WTC11 (cell line): ENCODE results near the gene MX2. TPM values are rescaled to one million over a fixed set of nuclear protein-coding genes. Genes with fewer than 3 reads are reported as not detected.

ENCODE experiments used
- ATAC-seq: fragments of 200-7000 bp; cut with Tn5 transposase; 2 replicates; pipeline ENCODE4 v1.10.0; 2021; ENCODE audit warnings: mild to moderate bottlenecking, moderate library complexity
- CTCF ChIA-PET: fragments of 300-600 bp; sonication (Branson Sonifier 250); formaldehyde crosslinking; loops from one replicate; lab custom pipeline; 2021; ENCODE audit warnings: antibody characterized with exemption; lab: Charles Lee
- POLR2A ChIA-PET: fragments of 350-600 bp; sonication (Branson Sonifier 250); formaldehyde crosslinking; loops from one replicate; lab custom pipeline; 2021; ENCODE audit warnings: antibody characterized with exemption; lab: Charles Lee
- DNase-seq: peaks from one replicate; pipeline ENCODE4 v3.0.0; 2021; ENCODE audit warnings: low spot score
- H3K27ac Mint-ChIP-seq: 2 replicates; pipeline ENCODE4 v1.8.0; 2021; ENCODE audit warnings: mixed read lengths
- H3K27me3 Mint-ChIP-seq: 2 replicates; pipeline ENCODE4 v1.8.0; 2021; ENCODE audit warnings: low read depth, mild to moderate bottlenecking, moderate library complexity, mixed read lengths
- H3K36me3 Mint-ChIP-seq: 2 replicates; pipeline ENCODE4 v1.8.0; 2021; ENCODE audit warnings: mixed read lengths
- H3K4me1 Mint-ChIP-seq: 2 replicates; pipeline ENCODE4 v1.8.0; 2022; ENCODE audit warnings: mixed read lengths
- H3K4me3 Mint-ChIP-seq: 2 replicates; pipeline ENCODE4 v1.8.0; 2021; ENCODE audit warnings: mild to moderate bottlenecking, moderate library complexity, mixed read lengths
- H3K9me3 Mint-ChIP-seq: 2 replicates; pipeline ENCODE4 v1.8.0; 2021; ENCODE audit warnings: mixed read lengths
- ATF1 ChIP-seq: sonication (generic); formaldehyde crosslinking; IDR thresholded peaks from 2 replicates; pipeline ENCODE4 v1.8.1; 2023; ENCODE audit warnings: mild to moderate bottlenecking, moderate library complexity, missing genetic modification reagents
- CBFB ChIP-seq: sonication (generic); formaldehyde crosslinking; IDR thresholded peaks from 2 replicates; pipeline ENCODE4 v1.8.1; 2022; ENCODE audit warnings: mild to moderate bottlenecking, low read depth, missing genetic modification reagents
- E2F5 ChIP-seq: sonication (generic); formaldehyde crosslinking; IDR thresholded peaks from 2 replicates; pipeline ENCODE4 v1.8.1; 2022; ENCODE audit warnings: mild to moderate bottlenecking, moderate library complexity, missing genetic modification reagents
- ELF4 ChIP-seq: sonication (generic); formaldehyde crosslinking; IDR thresholded peaks from 2 replicates; pipeline ENCODE4 v1.8.1; 2022; ENCODE audit warnings: low read depth, mild to moderate bottlenecking, moderate library complexity, missing genetic modification reagents
- EMX1 ChIP-seq: fragments of 250-450 bp; sonication (Bioruptor Pico); IDR thresholded peaks from 2 replicates; pipeline ENCODE4 v1.8.0; 2021; ENCODE audit warnings: mild to moderate bottlenecking
- FOXP1 ChIP-seq: sonication (generic); formaldehyde crosslinking; IDR thresholded peaks from 2 replicates; pipeline ENCODE4 v1.8.0; 2022; ENCODE audit warnings: missing genetic modification reagents, mild to moderate bottlenecking, moderate library complexity, borderline replicate concordance
- IRF2 ChIP-seq: sonication (generic); formaldehyde crosslinking; IDR thresholded peaks from 2 replicates; pipeline ENCODE4 v1.8.0; 2022; ENCODE audit warnings: low read depth, missing genetic modification reagents, borderline replicate concordance
- JAZF1 ChIP-seq: fragments of 250-450 bp; sonication (Bioruptor Pico); IDR thresholded peaks from 2 replicates; pipeline ENCODE4 v1.9.0; 2021; ENCODE audit warnings: moderate library complexity, mild to moderate bottlenecking, inconsistent platforms
- JUN ChIP-seq: sonication (generic); formaldehyde crosslinking; IDR thresholded peaks from 2 replicates; pipeline ENCODE4 v1.8.0; 2023; ENCODE audit warnings: mild to moderate bottlenecking, missing genetic modification reagents
- KAT7 ChIP-seq: sonication (generic); formaldehyde crosslinking; IDR thresholded peaks from 2 replicates; pipeline ENCODE4 v1.8.1; 2023; ENCODE audit warnings: missing genetic modification reagents, mild to moderate bottlenecking, borderline replicate concordance
- MLX ChIP-seq: sonication (generic); formaldehyde crosslinking; IDR thresholded peaks from 2 replicates; pipeline ENCODE4 v1.8.1; 2023; ENCODE audit warnings: mild to moderate bottlenecking, missing genetic modification reagents, moderate library complexity
- MYBL2 ChIP-seq: sonication (generic); formaldehyde crosslinking; IDR thresholded peaks from 2 replicates; pipeline ENCODE4 v1.8.1; 2023; ENCODE audit warnings: mild to moderate bottlenecking, moderate library complexity, missing genetic modification reagents
- NFE2L1 ChIP-seq: sonication (generic); formaldehyde crosslinking; IDR thresholded peaks from 2 replicates; pipeline ENCODE4 v1.8.1; 2023; ENCODE audit warnings: missing genetic modification reagents
- NFYB ChIP-seq: sonication (generic); formaldehyde crosslinking; conservative IDR thresholded peaks from 2 replicates; pipeline ENCODE4 v1.8.0; 2022; ENCODE audit warnings: low read depth, missing genetic modification reagents
- NR3C1 ChIP-seq: sonication (generic); formaldehyde crosslinking; conservative IDR thresholded peaks from 2 replicates; pipeline ENCODE4 v1.8.1; 2023; ENCODE audit warnings: low read depth, mild to moderate bottlenecking, missing genetic modification reagents
- TEAD1 ChIP-seq: sonication (generic); formaldehyde crosslinking; IDR thresholded peaks from 2 replicates; pipeline ENCODE4 v1.8.0; 2022; ENCODE audit warnings: mild to moderate bottlenecking, missing genetic modification reagents
- TEAD4 ChIP-seq: sonication (generic); formaldehyde crosslinking; IDR thresholded peaks from 2 replicates; pipeline ENCODE4 v1.8.0; 2022; ENCODE audit warnings: mild to moderate bottlenecking, missing genetic modification reagents
- ZNF232 ChIP-seq: sonication (generic); formaldehyde crosslinking; IDR thresholded peaks from 2 replicates; pipeline ENCODE4 v1.8.0; 2022; ENCODE audit warnings: mild to moderate bottlenecking, missing genetic modification reagents
- ZNF423 ChIP-seq: fragments of 250-450 bp; sonication (Bioruptor Pico); IDR thresholded peaks from 2 replicates; pipeline ENCODE4 v2.1.2; 2022; ENCODE audit warnings: mild to moderate bottlenecking, moderate library complexity
- ZNF671 ChIP-seq: fragments of 250-450 bp; sonication (Bioruptor Pico); IDR thresholded peaks from 2 replicates; pipeline ENCODE4 v1.8.0; 2021; ENCODE audit warnings: mild to moderate bottlenecking
- total RNA-seq: library from RNA; stranded (reverse); gene quantifications from 3 replicates; pipeline ENCODE4 v1.2.3, GENCODE V29; 2021
- TF ChIP-seq, protein P1 (sequence below): fragments of 250-450 bp; sonication (Bioruptor Pico); IDR thresholded peaks from 2 replicates; pipeline ENCODE4 v1.8.0; 2021; ENCODE audit warnings: mild to moderate bottlenecking
- TF ChIP-seq, protein P2 (sequence below): sonication (generic); formaldehyde crosslinking; IDR thresholded peaks from 2 replicates; pipeline ENCODE4 v1.8.0; 2023; ENCODE audit warnings: mild to moderate bottlenecking, missing genetic modification reagents
- TF ChIP-seq, protein P3 (sequence below): fragments of 250-450 bp; sonication (Bioruptor Pico); IDR thresholded peaks from 2 replicates; pipeline ENCODE4 v2.1.2; 2022; ENCODE audit warnings: mild to moderate bottlenecking, moderate library complexity

The MX2 gene
- total RNA-seq, 1 experiment from 2014 or later, result 2.6 TPM

DNA sequence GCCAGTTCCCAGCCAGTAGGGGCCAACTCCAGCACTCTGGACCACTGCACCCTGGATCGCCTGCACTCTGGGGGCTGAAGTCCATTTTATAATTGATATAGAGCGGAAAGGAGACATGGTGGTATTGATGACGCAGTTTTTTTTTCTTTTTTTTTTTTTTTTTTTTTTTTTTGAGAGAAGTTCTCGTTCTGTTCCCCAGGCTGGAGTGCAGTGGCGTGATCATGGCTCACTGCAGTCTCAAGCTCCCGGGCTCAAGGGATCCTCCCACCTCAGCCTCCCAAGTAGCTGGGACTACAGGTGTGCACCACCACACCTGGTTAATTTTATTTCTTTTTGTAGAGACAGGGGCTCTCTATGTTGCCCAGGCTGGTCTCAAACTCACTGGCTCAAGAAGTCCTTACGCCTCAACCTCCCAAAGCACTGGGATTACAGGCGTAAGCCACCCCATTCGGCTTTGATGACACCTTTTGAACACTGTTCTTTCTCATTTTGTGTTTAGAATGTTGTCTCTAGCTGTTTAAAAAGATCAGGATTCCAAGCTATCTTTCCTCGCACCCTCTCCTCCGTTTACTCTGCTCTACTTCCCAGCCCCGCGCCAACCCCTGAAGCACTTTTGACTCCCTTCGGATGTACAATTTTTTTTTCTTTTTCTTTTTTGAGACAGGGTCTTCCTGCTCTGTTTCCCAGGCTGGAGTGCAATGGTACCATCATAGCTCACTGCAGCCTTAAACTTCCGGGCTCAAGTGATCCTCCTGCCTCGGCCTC is 960 bp downstream of the MX2 start:
- CTCF ChIA-PET, result interaction anchor here (0.8 to 1.0 kb wide), 2 partner anchors 15 to 80 kb away, joined by 3 read pairs; no protein-coding TSS in a partner anchor
- H3K27me3 Mint-ChIP-seq, result no peaks in the 10 kb centered on the region
- DNase-seq, result no peak
- H3K4me1 Mint-ChIP-seq, result peaks cover 18% of the 10 kb centered on the region
- H3K9me3 Mint-ChIP-seq, result no peaks in the 10 kb centered on the region
- no peak overlapping the region; the same call in 1 of the 2 replicates for H3K27ac Mint-ChIP-seq
- H3K36me3 Mint-ChIP-seq, result no peaks in the 10 kb centered on the region
- ATAC-seq, result no peak
- POLR2A ChIA-PET, result no interaction called here
- no peak for TF ChIP-seq IRF2 (CRISPR knock-in tag)
- no peak for TF ChIP-seq MLX (CRISPR knock-in tag)
- TF ChIP-seq NR3C1 (CRISPR knock-in tag), result no peak
- no peak for TF ChIP-seq ZNF423 (CRISPR knock-in tag)
- no peak for TF ChIP-seq NFE2L1
- TF ChIP-seq JUN (CRISPR knock-in tag), result no peak
- TF ChIP-seq, protein P1, sequence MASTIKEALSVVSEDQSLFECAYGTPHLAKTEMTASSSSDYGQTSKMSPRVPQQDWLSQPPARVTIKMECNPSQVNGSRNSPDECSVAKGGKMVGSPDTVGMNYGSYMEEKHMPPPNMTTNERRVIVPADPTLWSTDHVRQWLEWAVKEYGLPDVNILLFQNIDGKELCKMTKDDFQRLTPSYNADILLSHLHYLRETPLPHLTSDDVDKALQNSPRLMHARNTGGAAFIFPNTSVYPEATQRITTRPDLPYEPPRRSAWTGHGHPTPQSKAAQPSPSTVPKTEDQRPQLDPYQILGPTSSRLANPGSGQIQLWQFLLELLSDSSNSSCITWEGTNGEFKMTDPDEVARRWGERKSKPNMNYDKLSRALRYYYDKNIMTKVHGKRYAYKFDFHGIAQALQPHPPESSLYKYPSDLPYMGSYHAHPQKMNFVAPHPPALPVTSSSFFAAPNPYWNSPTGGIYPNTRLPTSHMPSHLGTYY, result no peak
- TF ChIP-seq E2F5 (CRISPR knock-in tag), result no peak
- TF ChIP-seq TEAD4 (CRISPR knock-in tag), result no peak
- no peak for TF ChIP-seq MYBL2 (CRISPR knock-in tag)
- no peak for TF ChIP-seq FOXP1 (CRISPR knock-in tag)
- no peak for TF ChIP-seq EMX1
- H3K4me3 Mint-ChIP-seq, result no peak overlapping the region

- Mint-ChIP-seq H3K4me3 (no peak overlapping the region), H3K4me1 (peaks cover 18% of the 10 kb centered on the region), H3K36me3 (no peaks in the 10 kb centered on the region), H3K27me3 (no peaks in the 10 kb centered on the region; the same call in 1 of the 2 replicates), H3K27ac (no peak overlapping the region), H3K9me3 (no peaks in the 10 kb centered on the region)
- ATAC-seq, result no peak
- TF ChIP-seq CBFB (CRISPR knock-in tag) (no peak), ELF4 (no peak), NR3C1 (CRISPR knock-in tag) (no peak), TEAD1 (CRISPR knock-in tag) (no peak), ATF1 (CRISPR knock-in tag) (no peak), ZNF232 (CRISPR knock-in tag) (no peak), ZNF671 (CRISPR knock-in tag) (no peak)
- ChIA-PET POLR2A (no interaction called here), CTCF (interaction anchor here (0.8 to 1.0 kb wide), 2 partner anchors 14 to 80 kb away, joined by 3 read pairs; no protein-coding TSS in a partner anchor)
- no peak for DNase-seq
Measured at GRCh38 chr21:41363370-41364270, 1.8 kb downstream of the MX2 start.

GRCh38 chr21:41364308-41364707 is 2.5 kb downstream of the MX2 start:
- Mint-ChIP-seq H3K36me3 (no peaks in the 10 kb centered on the region), H3K27ac (no peak overlapping the region), H3K27me3 (no peaks in the 10 kb centered on the region; the same call in 1 of the 2 replicates), H3K9me3 (no peaks in the 10 kb centered on the region), H3K4me3 (no peak overlapping the region), H3K4me1 (peaks cover 19% of the 10 kb centered on the region)
- ATAC-seq, result no peak
- POLR2A ChIA-PET, result no interaction called here
- no peak for DNase-seq
- CTCF ChIA-PET, result no interaction called here
- TF ChIP-seq, protein P2, sequence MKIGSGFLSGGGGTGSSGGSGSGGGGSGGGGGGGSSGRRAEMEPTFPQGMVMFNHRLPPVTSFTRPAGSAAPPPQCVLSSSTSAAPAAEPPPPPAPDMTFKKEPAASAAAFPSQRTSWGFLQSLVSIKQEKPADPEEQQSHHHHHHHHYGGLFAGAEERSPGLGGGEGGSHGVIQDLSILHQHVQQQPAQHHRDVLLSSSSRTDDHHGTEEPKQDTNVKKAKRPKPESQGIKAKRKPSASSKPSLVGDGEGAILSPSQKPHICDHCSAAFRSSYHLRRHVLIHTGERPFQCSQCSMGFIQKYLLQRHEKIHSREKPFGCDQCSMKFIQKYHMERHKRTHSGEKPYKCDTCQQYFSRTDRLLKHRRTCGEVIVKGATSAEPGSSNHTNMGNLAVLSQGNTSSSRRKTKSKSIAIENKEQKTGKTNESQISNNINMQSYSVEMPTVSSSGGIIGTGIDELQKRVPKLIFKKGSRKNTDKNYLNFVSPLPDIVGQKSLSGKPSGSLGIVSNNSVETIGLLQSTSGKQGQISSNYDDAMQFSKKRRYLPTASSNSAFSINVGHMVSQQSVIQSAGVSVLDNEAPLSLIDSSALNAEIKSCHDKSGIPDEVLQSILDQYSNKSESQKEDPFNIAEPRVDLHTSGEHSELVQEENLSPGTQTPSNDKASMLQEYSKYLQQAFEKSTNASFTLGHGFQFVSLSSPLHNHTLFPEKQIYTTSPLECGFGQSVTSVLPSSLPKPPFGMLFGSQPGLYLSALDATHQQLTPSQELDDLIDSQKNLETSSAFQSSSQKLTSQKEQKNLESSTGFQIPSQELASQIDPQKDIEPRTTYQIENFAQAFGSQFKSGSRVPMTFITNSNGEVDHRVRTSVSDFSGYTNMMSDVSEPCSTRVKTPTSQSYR (CRISPR knock-in tag), result no peak
- TF ChIP-seq NFYB (CRISPR knock-in tag), result no peak
- no peak for TF ChIP-seq JAZF1 (CRISPR knock-in tag)
- TF ChIP-seq, protein P3, sequence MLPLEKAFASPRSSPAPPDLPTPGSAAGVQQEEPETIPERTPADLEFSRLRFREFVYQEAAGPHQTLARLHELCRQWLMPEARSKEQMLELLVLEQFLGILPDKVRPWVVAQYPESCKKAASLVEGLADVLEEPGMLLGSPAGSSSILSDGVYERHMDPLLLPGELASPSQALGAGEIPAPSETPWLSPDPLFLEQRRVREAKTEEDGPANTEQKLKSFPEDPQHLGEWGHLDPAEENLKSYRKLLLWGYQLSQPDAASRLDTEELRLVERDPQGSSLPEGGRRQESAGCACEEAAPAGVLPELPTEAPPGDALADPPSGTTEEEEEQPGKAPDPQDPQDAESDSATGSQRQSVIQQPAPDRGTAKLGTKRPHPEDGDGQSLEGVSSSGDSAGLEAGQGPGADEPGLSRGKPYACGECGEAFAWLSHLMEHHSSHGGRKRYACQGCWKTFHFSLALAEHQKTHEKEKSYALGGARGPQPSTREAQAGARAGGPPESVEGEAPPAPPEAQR, result no peak
- TF ChIP-seq KAT7 (CRISPR knock-in tag), result no peak
- no peak for TF ChIP-seq NFE2L1
